CD4-positive, alpha-beta memory T cell (primary cell): Measurements from ENCODE around the gene SORT1. TPM values are rescaled to one million over a fixed set of nuclear protein-coding genes. Genes with fewer than 3 reads are reported as not detected.

ENCODE experiments used
- CTCF ChIA-PET: fragments of 350-600 bp; sonication (Branson Sonifier 250); formaldehyde crosslinking; loops from one replicate; lab custom pipeline; 2021; ENCODE audit warnings: inconsistent platforms; ENCODE audit not compliant: partially characterized antibody; lab: Charles Lee
- POLR2A ChIA-PET: fragments of 350-600 bp; sonication (Branson Sonifier 250); formaldehyde crosslinking; loops from one replicate; lab custom pipeline; 2021; ENCODE audit not compliant: partially characterized antibody; lab: Charles Lee
- DNase-seq, 5 donors: peaks; one replicate each; pipeline versions ENCODE4 v3.0.0 to v3.0.0-alpha.2; 2020 to 2022; ENCODE audit warnings: mixed read lengths in 1 of 5
- H3K27ac ChIP-seq: one replicate; pipeline ENCODE4 v1.7.0; 2013; ENCODE audit warnings: low read depth, low read length
- H3K27me3 ChIP-seq: 2 replicates; pipeline ENCODE4 v1.7.0; 2013; ENCODE audit warnings: mild to moderate bottlenecking, low read length, moderate library complexity; ENCODE audit not compliant: insufficient read depth
- H3K36me3 ChIP-seq: 2 replicates; pipeline ENCODE4 v1.7.0; 2013; ENCODE audit warnings: mild to moderate bottlenecking, low read length, moderate library complexity; ENCODE audit not compliant: insufficient read depth
- H3K4me1 ChIP-seq: 2 replicates; pipeline ENCODE4 v1.7.0; 2013; ENCODE audit warnings: mild to moderate bottlenecking, low read length, moderate library complexity; ENCODE audit not compliant: insufficient read depth
- H3K4me3 ChIP-seq, 2 donors: one replicate each; pipeline ENCODE4 v1.7.0; 2013; ENCODE audit warnings: low read length in 2 of 2, mild to moderate bottlenecking in 1 of 2
- H3K9me3 ChIP-seq, 2 donors: one replicate each; pipeline ENCODE4 v1.7.0; 2013; ENCODE audit warnings: low read length in 2 of 2, control low read depth in 1 of 2; ENCODE audit not compliant: control insufficient read depth in 1 of 2
- H3K27ac Mint-ChIP-seq, 7 donors: one replicate each; pipeline ENCODE4 v1.8.0; 2020 to 2021; ENCODE audit warnings: mixed read lengths in 7 of 7, mild to moderate bottlenecking in 6 of 7, inconsistent platforms in 3 of 7, moderate library complexity in 3 of 7
- H3K27me3 Mint-ChIP-seq, 2 donors: one replicate each; pipeline ENCODE4 v1.8.0; 2020 to 2021; ENCODE audit warnings: mixed read lengths in 2 of 2
- H3K36me3 Mint-ChIP-seq, 2 donors: one replicate each; pipeline ENCODE4 v1.8.0; 2020 to 2021; ENCODE audit warnings: mixed read lengths in 2 of 2, inconsistent platforms in 1 of 2, mild to moderate bottlenecking in 1 of 2
- H3K4me1 Mint-ChIP-seq, 4 donors: one replicate each; pipeline ENCODE4 v1.8.0; 2020 to 2021; ENCODE audit warnings: mixed read lengths in 4 of 4, mild to moderate bottlenecking in 1 of 4
- H3K4me3 Mint-ChIP-seq, 8 donors: one replicate each; pipeline ENCODE4 v1.8.0; 2020 to 2021; ENCODE audit warnings: mixed read lengths in 8 of 8, mild to moderate bottlenecking in 7 of 8, moderate library complexity in 6 of 8, inconsistent platforms in 3 of 8
- H3K9me3 Mint-ChIP-seq, 8 donors: one replicate each; pipeline ENCODE4 v1.8.0; 2020 to 2021; ENCODE audit warnings: mixed read lengths in 8 of 8, mild to moderate bottlenecking in 5 of 8, inconsistent platforms in 3 of 8, moderate library complexity in 1 of 8
- intact Hi-C: fragments of 100-400 bp; cut with micrococcal nuclease; formaldehyde crosslinking; loops from one replicate; pipeline ENCODE4 v1.15.1; 2023
- polyA plus RNA-seq, 2 donors: library from polyadenylated mRNA; unstranded; fragments of 300-500 nt; fragmentation: Illumina TruSeq; gene quantifications; one replicate each; pipeline ENCODE4 v1.2.3, GENCODE V29; 2021
- total RNA-seq, 2 experiments: library from RNA; stranded (reverse); gene quantifications; one replicate each; pipeline ENCODE4 v1.2.3, GENCODE V29; 2021

SORT1 gene
- total and polyA plus RNA-seq, 4 experiments from 2014 or later: 0.69 to 0.93 TPM; not detected in 2

GRCh38 chr1:109388208-109388711, 9.5 kb downstream of the SORT1 start:
- no peaks in the 10 kb centered on the region for H3K9me3 Mint-ChIP-seq
- no peaks in the 10 kb centered on the region for H3K9me3 ChIP-seq
- no peak overlapping the region for H3K27ac ChIP-seq
- peaks cover 9% of the 10 kb centered on the region for H3K27me3 ChIP-seq
- intact Hi-C loops: no loop called here
- H3K4me1 Mint-ChIP-seq: no peaks in the 10 kb centered on the region
- no peak overlapping the region for H3K4me3 Mint-ChIP-seq
- H3K36me3 ChIP-seq: no peaks in the 10 kb centered on the region
- no peaks in the 10 kb centered on the region for H3K36me3 Mint-ChIP-seq
- no peak overlapping the region for H3K4me3 ChIP-seq
- ChIA-PET POLR2A (no interaction called here), CTCF (interaction anchor here (1.2 kb wide), 1 partner anchor 31 kb away, joined by 3 read pairs; no protein-coding TSS in a partner anchor)
- H3K27ac Mint-ChIP-seq: no peak overlapping the region
- no peak for DNase-seq
- H3K4me1 ChIP-seq: no peaks in the 10 kb centered on the region
- H3K27me3 Mint-ChIP-seq: peaks cover 16 to 42% of the 10 kb centered on the region in 2 donors

DNA sequence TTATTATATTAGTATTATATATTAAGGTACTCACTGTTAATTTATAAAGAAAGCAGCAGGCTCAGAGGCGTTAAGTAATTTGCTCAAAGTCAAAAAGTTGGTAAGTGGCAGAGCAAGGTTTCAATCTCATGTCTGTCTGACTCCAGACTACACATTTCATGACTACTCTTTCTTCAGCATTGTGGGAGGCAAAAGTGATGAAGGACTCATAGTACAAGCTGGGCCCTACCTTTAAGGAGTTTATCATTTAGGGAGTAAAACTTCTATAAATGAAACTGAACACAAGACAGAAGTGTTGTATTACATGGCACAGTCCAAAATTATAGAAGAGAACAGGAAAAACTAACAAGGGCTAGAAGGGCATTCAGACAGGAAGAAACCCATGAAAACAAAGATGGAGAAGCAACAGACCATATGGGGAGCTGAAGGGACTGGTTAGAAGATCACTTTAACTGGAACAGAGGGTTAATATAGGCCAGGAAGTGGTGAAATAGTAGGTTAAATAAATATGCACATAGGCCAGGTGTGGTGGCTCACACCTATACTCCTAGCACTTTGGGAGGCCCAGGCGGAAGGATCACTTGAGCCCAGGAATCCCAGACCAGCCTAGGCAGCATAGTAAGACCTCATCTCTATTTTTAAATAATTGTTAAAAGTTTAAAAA, 11.5 kb downstream of the SORT1 start:
- Mint-ChIP-seq H3K4me3 (no peak overlapping the region), H3K4me1 (no peaks in the 10 kb centered on the region), H3K36me3 (no peaks in the 10 kb centered on the region), H3K27me3 (peaks cover 14 to 30% of the 10 kb centered on the region in 2 donors), H3K9me3 (no peaks in the 10 kb centered on the region), H3K27ac (peak overlapping the region in 1 of 7 donors; percentile 1)
- ChIA-PET POLR2A (no interaction called here), CTCF (interaction anchor here (0.7 to 1.2 kb wide), 2 partner anchors 13 to 146 kb away, joined by 3 read pairs; no protein-coding TSS in a partner anchor)
- peaks cover 4% of the 10 kb centered on the region for H3K27me3 ChIP-seq
- no peak for DNase-seq
- no peak overlapping the region for H3K27ac ChIP-seq
- no peaks in the 10 kb centered on the region for H3K9me3 ChIP-seq
- no peaks in the 10 kb centered on the region for H3K36me3 ChIP-seq
- no peaks in the 10 kb centered on the region for H3K4me1 ChIP-seq
- intact Hi-C loops: no loop called here
- no peak overlapping the region for H3K4me3 ChIP-seq

DNA sequence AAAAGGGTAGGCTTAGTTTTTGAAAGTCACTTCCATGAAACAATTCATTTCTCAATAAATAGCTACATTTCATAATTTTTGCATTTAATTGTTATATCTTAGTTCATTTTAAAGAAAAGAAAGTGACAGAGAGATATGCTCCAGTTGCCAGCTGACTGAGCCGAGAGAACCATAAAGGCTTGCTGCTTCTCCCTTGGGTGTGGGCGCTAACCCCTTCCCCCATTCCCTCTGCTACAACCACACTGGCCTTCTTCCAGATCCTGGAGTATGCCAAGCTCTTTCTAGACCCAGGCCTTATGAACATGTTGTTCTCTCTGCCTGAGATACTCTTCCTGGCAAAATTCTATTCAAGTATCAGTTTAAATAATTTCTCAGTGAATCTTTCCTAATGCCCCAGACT, 12.3 kb downstream of the SORT1 start:
- intact Hi-C loops: no loop called here
- Mint-ChIP-seq H3K27me3 (peaks cover 13 to 26% of the 10 kb centered on the region in 2 donors), H3K36me3 (no peaks in the 10 kb centered on the region), H3K27ac (no peak overlapping the region), H3K4me3 (no peak overlapping the region), H3K9me3 (no peaks in the 10 kb centered on the region), H3K4me1 (no peaks in the 10 kb centered on the region)
- Histone ChIP-seq H3K27ac (no peak overlapping the region), H3K4me3 (no peak overlapping the region), H3K4me1 (no peaks in the 10 kb centered on the region), H3K27me3 (peaks cover 4% of the 10 kb centered on the region), H3K9me3 (no peaks in the 10 kb centered on the region), H3K36me3 (no peaks in the 10 kb centered on the region)
- DNase-seq: no peak
- CTCF ChIA-PET: no interaction called here
- POLR2A ChIA-PET: no interaction called here

- intact Hi-C loops: no loop called here
- Mint-ChIP-seq H3K4me3 (no peak overlapping the region), H3K27ac (no peak overlapping the region), H3K4me1 (no peaks in the 10 kb centered on the region), H3K9me3 (no peaks in the 10 kb centered on the region), H3K27me3 (peaks cover 5 to 13% of the 10 kb centered on the region in 2 donors), H3K36me3 (no peaks in the 10 kb centered on the region)
- POLR2A ChIA-PET: no interaction called here
- no peaks in the 10 kb centered on the region for H3K4me1 ChIP-seq
- no peaks in the 10 kb centered on the region for H3K36me3 ChIP-seq
- H3K9me3 ChIP-seq: no peaks in the 10 kb centered on the region
- H3K27me3 ChIP-seq: no peaks in the 10 kb centered on the region
- DNase-seq: no peak
- H3K27ac ChIP-seq: no peak overlapping the region
- H3K4me3 ChIP-seq: no peak overlapping the region
- CTCF ChIA-PET: interaction anchor here (1.1 to 1.7 kb wide), 2 partner anchors 12 to 15 kb away, joined by 3 read pairs; no protein-coding TSS in a partner anchor
These were observed 13.9 kb downstream of the SORT1 start for GRCh38 chr1:109383854-109384253.

- Histone ChIP-seq H3K4me3 (no peak overlapping the region), H3K9me3 (no peaks in the 10 kb centered on the region), H3K36me3 (no peaks in the 10 kb centered on the region), H3K27me3 (no peaks in the 10 kb centered on the region), H3K27ac (no peak overlapping the region), H3K4me1 (no peaks in the 10 kb centered on the region)
- DNase-seq: no peak
- peaks cover 2 to 10% of the 10 kb centered on the region in 2 donors for H3K27me3 Mint-ChIP-seq
- CTCF ChIA-PET: interaction anchor here (1.7 kb wide), 1 partner anchor 12 kb away, joined by 3 read pairs; no protein-coding TSS in a partner anchor
- H3K9me3 Mint-ChIP-seq: no peaks in the 10 kb centered on the region
- no peaks in the 10 kb centered on the region for H3K36me3 Mint-ChIP-seq
- H3K4me3 Mint-ChIP-seq: no peak overlapping the region
- H3K27ac Mint-ChIP-seq: no peak overlapping the region
- POLR2A ChIA-PET: no interaction called here
- H3K4me1 Mint-ChIP-seq: no peaks in the 10 kb centered on the region
- intact Hi-C loops: no loop called here
These were observed 14.5 kb downstream of the SORT1 start for GRCh38 chr1:109383087-109383779.

GRCh38 chr1:109381573-109381972, 16.1 kb downstream of the SORT1 start:
- H3K4me3 Mint-ChIP-seq: no peak overlapping the region
- DNase-seq: no peak
- H3K27me3 Mint-ChIP-seq: peaks cover 2 to 6% of the 10 kb centered on the region in 2 donors
- ChIA-PET POLR2A (no interaction called here), CTCF (no interaction called here)
- no peaks in the 10 kb centered on the region for H3K36me3 ChIP-seq
- no peaks in the 10 kb centered on the region for H3K36me3 Mint-ChIP-seq
- no peaks in the 10 kb centered on the region for H3K27me3 ChIP-seq
- no peaks in the 10 kb centered on the region for H3K9me3 ChIP-seq
- no peak overlapping the region for H3K27ac ChIP-seq
- H3K4me1 ChIP-seq: no peaks in the 10 kb centered on the region
- intact Hi-C loops: no loop called here
- no peaks in the 10 kb centered on the region for H3K9me3 Mint-ChIP-seq
- H3K27ac Mint-ChIP-seq: no peak overlapping the region
- H3K4me3 ChIP-seq: no peak overlapping the region
- no peaks in the 10 kb centered on the region for H3K4me1 Mint-ChIP-seq

DNA sequence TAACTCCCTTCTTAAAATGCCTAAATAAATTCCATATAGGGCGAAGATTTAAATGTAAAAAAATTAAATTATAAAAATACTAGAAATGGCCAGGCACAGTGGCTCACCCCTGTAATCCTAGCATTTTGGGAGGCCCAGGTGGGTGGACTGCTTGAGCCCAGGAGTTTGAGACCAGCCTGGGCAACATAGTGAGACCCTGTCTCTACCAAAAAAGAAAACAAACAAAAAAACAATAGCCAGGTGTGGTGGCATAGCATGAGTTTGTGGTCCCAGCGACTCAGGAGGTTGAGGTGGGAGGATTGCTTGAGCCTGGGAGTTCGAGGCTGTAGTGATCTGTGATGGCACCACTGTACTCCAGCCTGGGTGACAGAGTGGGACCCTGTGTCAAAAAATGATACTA, 17.8 kb downstream of the SORT1 start:
- intact Hi-C loops: no loop called here
- Mint-ChIP-seq H3K4me3 (no peak overlapping the region), H3K36me3 (no peaks in the 10 kb centered on the region), H3K27me3 (peaks cover 3 to 10% of the 10 kb centered on the region in 2 donors), H3K27ac (no peak overlapping the region), H3K9me3 (no peaks in the 10 kb centered on the region), H3K4me1 (no peaks in the 10 kb centered on the region)
- CTCF ChIA-PET: no interaction called here
- H3K4me1 ChIP-seq: no peaks in the 10 kb centered on the region
- H3K27ac ChIP-seq: no peak overlapping the region
- no peak for DNase-seq
- H3K36me3 ChIP-seq: no peaks in the 10 kb centered on the region
- H3K4me3 ChIP-seq: no peak overlapping the region
- POLR2A ChIA-PET: no interaction called here
- H3K27me3 ChIP-seq: no peaks in the 10 kb centered on the region
- H3K9me3 ChIP-seq: no peaks in the 10 kb centered on the region
